ENCODE data around the gene FABP7. TPM values are rescaled to one million over a fixed set of nuclear protein-coding genes. Genes with fewer than 3 reads are reported as not detected.
"Not testable (repeated sequence)": the region's sequence is repeated elsewhere in the genome, so short reads cannot be mapped to it uniquely, and the experiment has no call there.

FABP7 gene
- total and polyA plus RNA-seq, 4 donors = 0.03 to 10.4 TPM; not detected in 2

- H3K9me3 ChIP-seq (ENCODE audit: control insufficient read depth in 4 of 4, insufficient read depth in 3 of 4, low read length in 3 of 4) = no peaks in the 10 kb centered on the region
- DNase-seq = no peak
- ATAC-seq (ENCODE audit: insufficient read depth, low FRiP score) = no peak
- H3K36me3 ChIP-seq (ENCODE audit: control insufficient read depth in 4 of 4, insufficient read depth in 4 of 4, low read length in 4 of 4) = no peaks in the 10 kb centered on the region
- 82 to 91% methylated on average over 4 of the region's 4 CpGs for WGBS, 2 donors
- no peak overlapping the region for H3K27ac ChIP-seq (ENCODE audit: low read depth in 1 of 2, low read length in 1 of 2)
- no peak for TF ChIP-seq CTCF (IDR thresholded peaks at IDR 0.05; ENCODE audit: control extremely low read depth, extremely low read depth)
- H3K27me3 ChIP-seq (ENCODE audit: control insufficient read depth in 3 of 3, insufficient read depth in 3 of 3, low read length in 2 of 3) = no peaks in the 10 kb centered on the region
- no peaks in the 10 kb centered on the region for H3K4me1 ChIP-seq (ENCODE audit: control insufficient read depth in 5 of 5, insufficient read depth in 5 of 5, low read length in 5 of 5)
- H3K4me3 ChIP-seq = no peak overlapping the region
- H3K9ac ChIP-seq (ENCODE audit: insufficient read depth in 1 of 2, low read length in 2 of 2) = no peak overlapping the region
Observed at GRCh38 chr6:122736163-122736562, 43.4 kb upstream of the FABP7 start.

DNA sequence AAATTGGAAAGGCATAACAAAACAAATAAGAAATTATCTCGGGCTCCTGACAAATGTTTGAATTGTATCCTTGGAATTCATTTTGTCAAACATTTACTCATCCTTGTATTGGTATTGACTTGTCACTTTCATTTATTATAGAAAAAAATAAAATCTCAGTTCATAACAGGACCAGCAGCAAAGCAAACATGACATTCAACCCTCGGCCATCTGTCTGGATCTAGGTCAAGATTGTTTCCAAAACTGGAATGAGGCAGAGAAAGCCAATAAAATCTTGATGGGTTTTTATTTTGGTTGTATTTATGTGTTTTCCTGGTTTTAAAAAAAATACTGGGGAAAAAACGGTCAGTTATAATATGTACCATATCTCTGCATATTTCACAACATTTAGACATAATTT lies 42.9 kb upstream of the FABP7 start:
- DNase-seq = peak in 1 of 3 donors; percentile 34
- H3K9me3 ChIP-seq (ENCODE audit: control insufficient read depth in 4 of 4, insufficient read depth in 3 of 4, low read length in 3 of 4) = no peaks in the 10 kb centered on the region
- no peaks in the 10 kb centered on the region for H3K4me1 ChIP-seq (ENCODE audit: control insufficient read depth in 5 of 5, insufficient read depth in 5 of 5, low read length in 5 of 5)
- H3K36me3 ChIP-seq (ENCODE audit: control insufficient read depth in 4 of 4, insufficient read depth in 4 of 4, low read length in 4 of 4) = no peaks in the 10 kb centered on the region
- WGBS, 2 donors = 57 to 84% methylated on average over 3 of the region's 3 CpGs
- no peak overlapping the region for H3K4me3 ChIP-seq
- H3K27ac ChIP-seq (ENCODE audit: low read depth in 1 of 2, low read length in 1 of 2) = no peak overlapping the region
- no peak for ATAC-seq (ENCODE audit: insufficient read depth, low FRiP score)
- H3K9ac ChIP-seq (ENCODE audit: insufficient read depth in 1 of 2, low read length in 2 of 2) = no peak overlapping the region
- H3K27me3 ChIP-seq (ENCODE audit: control insufficient read depth in 3 of 3, insufficient read depth in 3 of 3, low read length in 2 of 3) = no peaks in the 10 kb centered on the region
- TF ChIP-seq CTCF (IDR thresholded peaks at IDR 0.05; ENCODE audit: control extremely low read depth, extremely low read depth) = no peak

GRCh38 chr6:122740091-122740490 lies 39.4 kb upstream of the FABP7 start:
- 90 to 97% methylated on average over 2 of the region's 2 CpGs for WGBS, 2 donors
- Histone ChIP-seq H3K4me1 (ENCODE audit: control insufficient read depth in 5 of 5, insufficient read depth in 5 of 5, low read length in 5 of 5) (no peaks in the 10 kb centered on the region), H3K36me3 (ENCODE audit: control insufficient read depth in 4 of 4, insufficient read depth in 4 of 4, low read length in 4 of 4) (no peaks in the 10 kb centered on the region), H3K9me3 (ENCODE audit: control insufficient read depth in 4 of 4, insufficient read depth in 3 of 4, low read length in 3 of 4) (no peaks in the 10 kb centered on the region), H3K4me3 (no peak overlapping the region), H3K9ac (ENCODE audit: insufficient read depth in 1 of 2, low read length in 2 of 2) (no peak overlapping the region), H3K27ac (ENCODE audit: low read depth in 1 of 2, low read length in 1 of 2) (no peak overlapping the region), H3K27me3 (ENCODE audit: control insufficient read depth in 3 of 3, insufficient read depth in 3 of 3, low read length in 2 of 3) (no peaks in the 10 kb centered on the region)
- ATAC-seq (ENCODE audit: insufficient read depth, low FRiP score) = no peak
- TF ChIP-seq CTCF (IDR thresholded peaks at IDR 0.05; ENCODE audit: control extremely low read depth, extremely low read depth) = no peak
- no peak for DNase-seq

DNA sequence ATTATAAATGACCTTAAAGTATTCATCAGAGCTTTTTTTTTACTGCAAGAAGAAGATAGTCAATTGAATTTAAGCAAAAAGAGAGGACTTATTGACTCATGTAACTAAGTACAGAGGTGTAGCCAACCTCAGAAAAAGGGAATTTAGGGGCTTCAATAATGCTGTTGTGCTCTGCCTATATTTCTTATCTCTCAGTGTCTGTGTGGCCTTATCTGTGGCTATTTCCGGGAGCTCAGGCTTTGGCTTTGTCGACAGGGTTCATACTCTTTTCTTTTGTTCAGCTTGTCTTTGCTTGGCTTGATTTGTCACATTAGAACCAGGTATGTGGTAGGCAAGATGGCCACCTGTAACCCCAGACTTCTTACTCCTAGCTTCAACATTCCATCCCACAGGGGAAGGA lies 38.6 kb upstream of the FABP7 start:
- WGBS, 2 donors = 74 to 92% methylated on average over 2 of the region's 2 CpGs
- Histone ChIP-seq H3K9ac (ENCODE audit: insufficient read depth in 1 of 2, low read length in 2 of 2) (no peak overlapping the region), H3K9me3 (ENCODE audit: control insufficient read depth in 4 of 4, insufficient read depth in 3 of 4, low read length in 3 of 4) (no peaks in the 10 kb centered on the region), H3K4me3 (no peak overlapping the region), H3K4me1 (ENCODE audit: control insufficient read depth in 5 of 5, insufficient read depth in 5 of 5, low read length in 5 of 5) (no peaks in the 10 kb centered on the region), H3K36me3 (ENCODE audit: control insufficient read depth in 4 of 4, insufficient read depth in 4 of 4, low read length in 4 of 4) (no peaks in the 10 kb centered on the region), H3K27me3 (ENCODE audit: control insufficient read depth in 3 of 3, insufficient read depth in 3 of 3, low read length in 2 of 3) (no peaks in the 10 kb centered on the region), H3K27ac (ENCODE audit: low read depth in 1 of 2, low read length in 1 of 2) (no peak overlapping the region)
- DNase-seq = no peak
- no peak for ATAC-seq (ENCODE audit: insufficient read depth, low FRiP score)
- no peak for TF ChIP-seq CTCF (IDR thresholded peaks at IDR 0.05; ENCODE audit: control extremely low read depth, extremely low read depth)

GRCh38 chr6:122744247-122744646 lies 35.3 kb upstream of the FABP7 start:
- DNase-seq = not testable (repeated sequence)

GRCh38 chr6:122744856-122745255 lies 34.7 kb upstream of the FABP7 start:
- not testable (repeated sequence) for H3K9ac ChIP-seq (ENCODE audit: insufficient read depth in 1 of 2, low read length in 2 of 2); H3K36me3 ChIP-seq (ENCODE audit: control insufficient read depth in 4 of 4, insufficient read depth in 4 of 4, low read length in 4 of 4); H3K4me1 ChIP-seq (ENCODE audit: control insufficient read depth in 5 of 5, insufficient read depth in 5 of 5, low read length in 5 of 5); ATAC-seq (ENCODE audit: insufficient read depth, low FRiP score); H3K9me3 ChIP-seq (ENCODE audit: control insufficient read depth in 4 of 4, insufficient read depth in 3 of 4, low read length in 3 of 4); H3K4me3 ChIP-seq; H3K27ac ChIP-seq (ENCODE audit: low read depth in 1 of 2, low read length in 1 of 2); H3K27me3 ChIP-seq (ENCODE audit: control insufficient read depth in 3 of 3, insufficient read depth in 3 of 3, low read length in 2 of 3)
- peak; percentile 28 to 71 (median 46) for DNase-seq
- WGBS, 2 donors = 69 to 82% methylated on average over 3 of the region's 3 CpGs

More at GRCh38 chr6:122744247-122744646, 35.3 kb upstream of the FABP7 start:
- H3K27ac ChIP-seq (ENCODE audit: low read depth in 1 of 2, low read length in 1 of 2); H3K27me3 ChIP-seq (ENCODE audit: control insufficient read depth in 3 of 3, insufficient read depth in 3 of 3, low read length in 2 of 3); H3K9ac ChIP-seq (ENCODE audit: insufficient read depth in 1 of 2, low read length in 2 of 2); H3K9me3 ChIP-seq (ENCODE audit: control insufficient read depth in 4 of 4, insufficient read depth in 3 of 4, low read length in 3 of 4); H3K4me1 ChIP-seq (ENCODE audit: control insufficient read depth in 5 of 5, insufficient read depth in 5 of 5, low read length in 5 of 5); H3K36me3 ChIP-seq (ENCODE audit: control insufficient read depth in 4 of 4, insufficient read depth in 4 of 4, low read length in 4 of 4); ATAC-seq (ENCODE audit: insufficient read depth, low FRiP score); H3K4me3 ChIP-seq: not testable (repeated sequence)
- 35 to 38% methylated on average over 8 of the region's 8 CpGs for WGBS, 2 donors
